SK-N-SH (cell line): ENCODE results near the gene MIPOL1. TPM values are rescaled to one million over a fixed set of nuclear protein-coding genes. Genes with fewer than 3 reads are reported as not detected.

Source experiments
- CTCF ChIA-PET: fragments of 300-600, 350-600 bp; formaldehyde crosslinking; extraction: SDS; loops from one replicate; lab custom pipeline; 2021; lab: Yijun Ruan, JAX
- POLR2A ChIA-PET: fragments of 350-600 bp; sonication (Branson Sonifier 250); formaldehyde crosslinking; extraction: SDS; loops from one replicate; lab custom pipeline; 2020; ENCODE audit warnings: antibody characterized with exemption, inconsistent platforms; lab: Yijun Ruan, JAX
- DNase-seq: peaks from one replicate; pipeline ENCODE4 v3.0.0; 2012
- H2AFZ ChIP-seq: fragments of 200-600 bp; sonication (generic); 2 replicates; pipeline ENCODE4 v1.8.1; 2016; ENCODE audit warnings: antibody characterized with exemption, mild to moderate bottlenecking, low read depth
- H3F3A ChIP-seq: fragments of 200-600 bp; sonication (generic); replicated peaks from 2 replicates; pipeline ENCODE3; 2016; ENCODE audit warnings: antibody characterized with exemption, mild to moderate bottlenecking; ENCODE audit not compliant: insufficient read depth
- H3K27ac ChIP-seq, 2 experiments: fragments of 200-500 bp in 1 of 2; fragments of 200-600 bp in 1 of 2; sonication (Bioruptor generic) in 1 of 2; sonication (generic), shearing (Covaris generic) in 1 of 2; 2 replicates each; pipeline versions ENCODE4 v1.5.1 to v1.6.1; 2014 to 2016; ENCODE audit warnings: low read depth in 2 of 2, inconsistent platforms in 1 of 2, low read length in 1 of 2, mild to moderate bottlenecking in 1 of 2, mixed read lengths in 1 of 2
- H3K27me3 ChIP-seq: fragments of 200-600 bp; sonication (generic), shearing (Covaris generic); 2 replicates; pipeline ENCODE4 v1.6.1; 2016; ENCODE audit warnings: mixed run types; ENCODE audit not compliant: insufficient read depth
- H3K36me3 ChIP-seq, 2 experiments: fragments of 200-500 bp in 1 of 2; fragments of 200-600 bp in 1 of 2; sonication (Bioruptor generic) in 1 of 2; sonication (generic) in 1 of 2; replicated peaks in 1 of 2; 2 replicates each; pipeline versions ENCODE3 to v1.5.1; 2014 to 2016; ENCODE audit warnings: low read length in 1 of 2, mild to moderate bottlenecking in 1 of 2; ENCODE audit not compliant: insufficient read depth in 2 of 2, control insufficient read depth in 1 of 2
- H3K4me1 ChIP-seq, 2 experiments: fragments of 200-500 bp in 1 of 2; fragments of 200-600 bp in 1 of 2; sonication (Bioruptor generic) in 1 of 2; sonication (generic), shearing (Covaris generic) in 1 of 2; 2 replicates each; pipeline versions ENCODE4 v1.5.1 to v1.6.1; 2014 to 2016; ENCODE audit warnings: low read depth in 1 of 2, low read length in 1 of 2, mixed run types in 1 of 2; ENCODE audit not compliant: insufficient read depth in 2 of 2, control insufficient read depth in 1 of 2
- H3K4me2 ChIP-seq: fragments of 200-600 bp; sonication (generic), shearing (Covaris generic); 2 replicates; pipeline ENCODE4 v1.6.1; 2017; ENCODE audit warnings: mixed run types
- H3K4me3 ChIP-seq, 2 experiments: fragments of 200-500 bp in 1 of 2; fragments of 200-600 bp in 1 of 2; sonication (Bioruptor generic) in 1 of 2; sonication (generic), shearing (Covaris generic) in 1 of 2; 2 replicates each; pipeline versions ENCODE4 v1.5.1 to v1.8.1; 2014 to 2016; ENCODE audit warnings: low read depth in 2 of 2, inconsistent platforms in 1 of 2, low read length in 1 of 2, mild to moderate bottlenecking in 1 of 2, mixed read lengths in 1 of 2, moderate library complexity in 1 of 2
- H3K79me2 ChIP-seq: fragments of 200-600 bp; sonication (generic); 2 replicates; pipeline ENCODE4 v1.8.1; 2017; ENCODE audit warnings: mild to moderate bottlenecking; ENCODE audit not compliant: insufficient read depth
- H3K9ac ChIP-seq: fragments of 200-600 bp; sonication (generic); 2 replicates; pipeline ENCODE4 v1.6.1; 2017; ENCODE audit warnings: mixed run types
- H3K9me2 ChIP-seq: fragments of 200-600 bp; sonication (generic); 2 replicates; pipeline ENCODE4 v1.6.1; 2017; ENCODE audit warnings: mixed run types
- H3K9me3 ChIP-seq: fragments of 200-600 bp; sonication (generic); 2 replicates; pipeline ENCODE4 v1.6.1; 2017; ENCODE audit warnings: mixed run types, mild to moderate bottlenecking, moderate library complexity
- H4K20me1 ChIP-seq: fragments of 200-600 bp; sonication (generic); 2 replicates; pipeline ENCODE4 v1.6.1; 2017; ENCODE audit warnings: mild to moderate bottlenecking, mixed run types; ENCODE audit not compliant: insufficient read depth
- EZH2phosphoT487 ChIP-seq: fragments of 200-600 bp; sonication (generic); IDR thresholded peaks from 2 replicates; pipeline ENCODE4 v1.6.1; 2017; ENCODE audit warnings: low read depth, mixed run types, mild to moderate bottlenecking, antibody characterized with exemption, moderate library complexity, borderline replicate concordance
- FOXJ3 ChIP-seq: sonication (generic); formaldehyde crosslinking; IDR thresholded peaks from 2 replicates; pipeline ENCODE4 v1.5.1; 2020; ENCODE audit warnings: mild to moderate bottlenecking, missing genetic modification reagents
- FOXM1 ChIP-seq: IDR thresholded peaks from 2 replicates; pipeline ENCODE4 v1.4.0; 2012; ENCODE audit warnings: low read depth, mild to moderate bottlenecking
- GATA2 ChIP-seq: sonication (generic); formaldehyde crosslinking; IDR thresholded peaks from 2 replicates; pipeline ENCODE4 v1.5.0; 2020; ENCODE audit warnings: mild to moderate bottlenecking, missing genetic modification reagents
- NFIC ChIP-seq: IDR thresholded peaks from 2 replicates; pipeline ENCODE4 v1.4.0; 2012; ENCODE audit warnings: borderline replicate concordance
- NRF1 ChIP-seq: IDR thresholded peaks from 2 replicates; pipeline ENCODE4 v1.6.1; 2012; ENCODE audit warnings: low read depth, mild to moderate bottlenecking, low read length
- RCOR1 ChIP-seq: fragments of 150-350 bp; IDR thresholded peaks from 2 replicates; pipeline ENCODE4 v1.6.1; 2017; ENCODE audit warnings: antibody characterized with exemption, low read length
- RFX5 ChIP-seq: IDR thresholded peaks from 2 replicates; pipeline ENCODE4 v1.6.1; 2012; ENCODE audit warnings: mild to moderate bottlenecking, improper control_type of control experiment, low read length
- RXRA ChIP-seq: IDR thresholded peaks from 2 replicates; pipeline ENCODE4 v1.4.0; 2012; ENCODE audit warnings: low read depth, mild to moderate bottlenecking, borderline replicate concordance
- SIN3A ChIP-seq: IDR thresholded peaks from 2 replicates; pipeline ENCODE4 v1.6.1; 2012; ENCODE audit warnings: low read depth, mild to moderate bottlenecking, low read length, moderate library complexity, borderline replicate concordance
- TAF1 ChIP-seq: IDR thresholded peaks from 2 replicates; pipeline ENCODE4 v1.6.1; 2012; ENCODE audit warnings: low read depth, mild to moderate bottlenecking, low read length, moderate library complexity, borderline replicate concordance
- WGBS: methylation state at CpG from one replicate; pipeline ENCODE4 v1.1.6; 2017; ENCODE audit warnings: low lambda C conversion rate; 5-methylcytosine and 5-hydroxymethylcytosine counted together
- polyA plus RNA-seq, 3 experiments: library from polyadenylated mRNA; depleted of rRNA; stranded (reverse); fragments of >200 nt; gene quantifications; 2 replicates each; pipeline ENCODE4 v1.2.3, GENCODE V29; 2012
- TF ChIP-seq, protein P1 (sequence below): fragments of 150-350 bp; IDR thresholded peaks from 2 replicates; pipeline ENCODE4 v1.6.1; 2016; ENCODE audit warnings: mild to moderate bottlenecking, low read depth, low read length
- TF ChIP-seq, protein P2 (sequence below): fragments of 200-600 bp; sonication (generic); IDR thresholded peaks from 2 replicates; pipeline ENCODE4 v1.6.1; 2017; ENCODE audit warnings: antibody characterized with exemption, mild to moderate bottlenecking, moderate library complexity
- TF ChIP-seq, protein P3 (sequence below): IDR thresholded peaks from 2 replicates; pipeline ENCODE4; 2012
- TF ChIP-seq, protein P4 (sequence below): IDR thresholded peaks from 2 replicates; pipeline ENCODE4 v1.6.1; 2012; ENCODE audit warnings: mild to moderate bottlenecking, low read depth, low read length, moderate library complexity

Gene MIPOL1
- polyA plus RNA-seq, 1 of the 3 experiments (the other 2 are of a cell fraction), result 0.23 TPM

DNA sequence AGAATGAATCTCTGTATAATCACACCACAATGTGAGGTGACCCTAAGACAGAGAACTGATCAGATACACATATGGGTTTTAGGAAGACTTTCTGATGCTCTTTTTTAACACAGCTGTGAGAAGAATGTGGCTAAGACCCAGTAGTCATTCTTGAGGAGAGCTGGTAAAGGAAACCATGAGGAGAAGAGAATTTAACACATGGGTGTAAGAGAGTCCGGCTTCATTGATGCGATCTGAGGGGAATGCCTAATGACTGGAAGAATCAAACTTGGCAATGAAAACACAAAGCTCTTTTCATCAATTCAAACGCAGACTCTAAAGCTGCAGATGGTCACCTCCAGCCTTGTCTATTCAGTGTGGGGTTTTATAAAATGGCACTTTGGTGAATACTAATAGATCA lies 318.0 kb downstream of the MIPOL1 start:
- DNase-seq, result no peak
- Histone ChIP-seq H3K4me2 (no peak overlapping the region), H3K9me2 (no peaks in the 10 kb centered on the region), H3K9ac (no peak overlapping the region), H3K27me3 (no peaks in the 10 kb centered on the region), H3K9me3 (no peaks in the 10 kb centered on the region), H3F3A (no peaks in the 10 kb centered on the region), H4K20me1 (no peaks in the 10 kb centered on the region), H3K36me3 (no peaks in the 10 kb centered on the region), H3K4me3 (no peak overlapping the region), H3K4me1 (no peaks in the 10 kb centered on the region), H2AFZ (no peak overlapping the region), H3K27ac (no peak overlapping the region), H3K79me2 (no peaks in the 10 kb centered on the region)
- ChIA-PET POLR2A (no interaction called here), CTCF (no interaction called here)
- WGBS, result 36% methylated on average over 3 of the region's 3 CpGs
- TF ChIP-seq NRF1 (no peak), RFX5 (no peak), EZH2phosphoT487 (no peak), RCOR1 (no peak), GATA2 (CRISPR knock-in tag) (no peak), RXRA (no peak), NFIC (no peak), SIN3A (no peak), FOXJ3 (CRISPR knock-in tag) (no peak)
- TF ChIP-seq, protein P1, sequence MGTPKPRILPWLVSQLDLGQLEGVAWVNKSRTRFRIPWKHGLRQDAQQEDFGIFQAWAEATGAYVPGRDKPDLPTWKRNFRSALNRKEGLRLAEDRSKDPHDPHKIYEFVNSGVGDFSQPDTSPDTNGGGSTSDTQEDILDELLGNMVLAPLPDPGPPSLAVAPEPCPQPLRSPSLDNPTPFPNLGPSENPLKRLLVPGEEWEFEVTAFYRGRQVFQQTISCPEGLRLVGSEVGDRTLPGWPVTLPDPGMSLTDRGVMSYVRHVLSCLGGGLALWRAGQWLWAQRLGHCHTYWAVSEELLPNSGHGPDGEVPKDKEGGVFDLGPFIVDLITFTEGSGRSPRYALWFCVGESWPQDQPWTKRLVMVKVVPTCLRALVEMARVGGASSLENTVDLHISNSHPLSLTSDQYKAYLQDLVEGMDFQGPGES, result no peak

DNA sequence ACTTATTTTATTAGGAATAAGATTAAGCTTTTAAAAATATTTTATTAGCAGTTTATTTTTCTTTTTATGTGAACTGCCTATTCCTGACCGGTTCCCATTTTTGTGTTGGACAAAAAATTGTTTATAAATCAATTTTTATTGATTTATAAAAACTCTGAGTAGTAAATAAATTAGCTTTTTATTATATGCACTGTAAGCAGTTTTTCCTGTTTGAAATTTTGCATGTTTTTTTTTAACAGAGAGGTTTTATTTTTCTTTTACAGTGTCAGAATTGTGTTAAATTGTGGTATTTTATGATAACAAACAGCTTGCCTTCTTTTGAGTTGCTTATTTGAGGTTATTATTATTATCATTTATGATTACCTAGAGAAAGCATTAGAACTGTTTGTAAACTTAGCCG lies 329.3 kb downstream of the MIPOL1 start:
- H3F3A ChIP-seq, result no peaks in the 10 kb centered on the region
- no peaks in the 10 kb centered on the region for H3K27me3 ChIP-seq
- TF ChIP-seq, protein P2, sequence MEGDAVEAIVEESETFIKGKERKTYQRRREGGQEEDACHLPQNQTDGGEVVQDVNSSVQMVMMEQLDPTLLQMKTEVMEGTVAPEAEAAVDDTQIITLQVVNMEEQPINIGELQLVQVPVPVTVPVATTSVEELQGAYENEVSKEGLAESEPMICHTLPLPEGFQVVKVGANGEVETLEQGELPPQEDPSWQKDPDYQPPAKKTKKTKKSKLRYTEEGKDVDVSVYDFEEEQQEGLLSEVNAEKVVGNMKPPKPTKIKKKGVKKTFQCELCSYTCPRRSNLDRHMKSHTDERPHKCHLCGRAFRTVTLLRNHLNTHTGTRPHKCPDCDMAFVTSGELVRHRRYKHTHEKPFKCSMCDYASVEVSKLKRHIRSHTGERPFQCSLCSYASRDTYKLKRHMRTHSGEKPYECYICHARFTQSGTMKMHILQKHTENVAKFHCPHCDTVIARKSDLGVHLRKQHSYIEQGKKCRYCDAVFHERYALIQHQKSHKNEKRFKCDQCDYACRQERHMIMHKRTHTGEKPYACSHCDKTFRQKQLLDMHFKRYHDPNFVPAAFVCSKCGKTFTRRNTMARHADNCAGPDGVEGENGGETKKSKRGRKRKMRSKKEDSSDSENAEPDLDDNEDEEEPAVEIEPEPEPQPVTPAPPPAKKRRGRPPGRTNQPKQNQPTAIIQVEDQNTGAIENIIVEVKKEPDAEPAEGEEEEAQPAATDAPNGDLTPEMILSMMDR, result no peak
- TF ChIP-seq NRF1 (no peak), SIN3A (no peak), FOXJ3 (CRISPR knock-in tag) (no peak), TAF1 (no peak), FOXM1 (no peak)
- TF ChIP-seq, protein P3, sequence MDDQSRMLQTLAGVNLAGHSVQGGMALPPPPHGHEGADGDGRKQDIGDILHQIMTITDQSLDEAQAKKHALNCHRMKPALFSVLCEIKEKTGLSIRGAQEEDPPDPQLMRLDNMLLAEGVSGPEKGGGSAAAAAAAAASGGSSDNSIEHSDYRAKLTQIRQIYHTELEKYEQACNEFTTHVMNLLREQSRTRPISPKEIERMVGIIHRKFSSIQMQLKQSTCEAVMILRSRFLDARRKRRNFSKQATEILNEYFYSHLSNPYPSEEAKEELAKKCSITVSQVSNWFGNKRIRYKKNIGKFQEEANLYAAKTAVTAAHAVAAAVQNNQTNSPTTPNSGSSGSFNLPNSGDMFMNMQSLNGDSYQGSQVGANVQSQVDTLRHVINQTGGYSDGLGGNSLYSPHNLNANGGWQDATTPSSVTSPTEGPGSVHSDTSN, result no peak
- TF ChIP-seq, protein P4, sequence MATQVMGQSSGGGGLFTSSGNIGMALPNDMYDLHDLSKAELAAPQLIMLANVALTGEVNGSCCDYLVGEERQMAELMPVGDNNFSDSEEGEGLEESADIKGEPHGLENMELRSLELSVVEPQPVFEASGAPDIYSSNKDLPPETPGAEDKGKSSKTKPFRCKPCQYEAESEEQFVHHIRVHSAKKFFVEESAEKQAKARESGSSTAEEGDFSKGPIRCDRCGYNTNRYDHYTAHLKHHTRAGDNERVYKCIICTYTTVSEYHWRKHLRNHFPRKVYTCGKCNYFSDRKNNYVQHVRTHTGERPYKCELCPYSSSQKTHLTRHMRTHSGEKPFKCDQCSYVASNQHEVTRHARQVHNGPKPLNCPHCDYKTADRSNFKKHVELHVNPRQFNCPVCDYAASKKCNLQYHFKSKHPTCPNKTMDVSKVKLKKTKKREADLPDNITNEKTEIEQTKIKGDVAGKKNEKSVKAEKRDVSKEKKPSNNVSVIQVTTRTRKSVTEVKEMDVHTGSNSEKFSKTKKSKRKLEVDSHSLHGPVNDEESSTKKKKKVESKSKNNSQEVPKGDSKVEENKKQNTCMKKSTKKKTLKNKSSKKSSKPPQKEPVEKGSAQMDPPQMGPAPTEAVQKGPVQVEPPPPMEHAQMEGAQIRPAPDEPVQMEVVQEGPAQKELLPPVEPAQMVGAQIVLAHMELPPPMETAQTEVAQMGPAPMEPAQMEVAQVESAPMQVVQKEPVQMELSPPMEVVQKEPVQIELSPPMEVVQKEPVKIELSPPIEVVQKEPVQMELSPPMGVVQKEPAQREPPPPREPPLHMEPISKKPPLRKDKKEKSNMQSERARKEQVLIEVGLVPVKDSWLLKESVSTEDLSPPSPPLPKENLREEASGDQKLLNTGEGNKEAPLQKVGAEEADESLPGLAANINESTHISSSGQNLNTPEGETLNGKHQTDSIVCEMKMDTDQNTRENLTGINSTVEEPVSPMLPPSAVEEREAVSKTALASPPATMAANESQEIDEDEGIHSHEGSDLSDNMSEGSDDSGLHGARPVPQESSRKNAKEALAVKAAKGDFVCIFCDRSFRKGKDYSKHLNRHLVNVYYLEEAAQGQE, result no peak
- no peak for DNase-seq
- H3K27ac ChIP-seq, result no peak overlapping the region
- H3K9me3 ChIP-seq, result no peaks in the 10 kb centered on the region
- no peaks in the 10 kb centered on the region for H3K4me1 ChIP-seq
- H2AFZ ChIP-seq, result no peak overlapping the region
- H4K20me1 ChIP-seq, result no peaks in the 10 kb centered on the region
- CTCF ChIA-PET, result no interaction called here
- no peaks in the 10 kb centered on the region for H3K9me2 ChIP-seq
- no peaks in the 10 kb centered on the region for H3K79me2 ChIP-seq
- H3K36me3 ChIP-seq, result no peaks in the 10 kb centered on the region
- H3K9ac ChIP-seq, result no peak overlapping the region
- no peak overlapping the region for H3K4me3 ChIP-seq
- POLR2A ChIA-PET, result no interaction called here
- WGBS, result 18% methylated on average over 2 of the region's 2 CpGs
- no peak overlapping the region for H3K4me2 ChIP-seq
